CD14-positive monocyte (primary cell): ENCODE results near the gene SHTN1. TPM values are rescaled to one million over a fixed set of nuclear protein-coding genes. Genes with fewer than 3 reads are reported as not detected.

Experiments used
- DNase-seq, 3 donors: peaks; one replicate each; pipeline ENCODE4 v3.0.0-alpha.2; 2011 to 2022
- H2AFZ ChIP-seq: 2 replicates; pipeline ENCODE4 v1.6.0; 2012; ENCODE audit warnings: mild to moderate bottlenecking, low read depth, low read length, inconsistent platforms; ENCODE audit not compliant: insufficient read depth, poor library complexity, severe bottlenecking
- H3K27ac ChIP-seq, 2 donors: 1 replicate in 1 of 2; 2 replicates in 1 of 2; pipeline ENCODE4 v1.5.1; 2012 to 2013; ENCODE audit warnings: low read length in 2 of 2, control low read depth in 1 of 2, inconsistent platforms in 1 of 2, low read depth in 1 of 2, mild to moderate bottlenecking in 1 of 2
- H3K27me3 ChIP-seq, 2 donors: one replicate each; pipeline versions ENCODE4 v1.6.0 to v1.6.1; 2011 to 2013; ENCODE audit warnings: low read length in 2 of 2; ENCODE audit not compliant: control insufficient read depth in 2 of 2, insufficient read depth in 2 of 2
- H3K36me3 ChIP-seq, 2 donors: replicated peaks in 1 of 2; 1 replicate in 1 of 2; 2 replicates in 1 of 2; pipeline versions ENCODE4 v1.5.1 to v1.6.1; 2012 to 2013; ENCODE audit warnings: low read length in 2 of 2, control low read depth in 1 of 2, inconsistent platforms in 1 of 2, mild to moderate bottlenecking in 1 of 2; ENCODE audit not compliant: insufficient read depth in 2 of 2, control insufficient read depth in 1 of 2
- H3K4me1 ChIP-seq, 2 donors: 1 replicate in 1 of 2; 2 replicates in 1 of 2; pipeline versions ENCODE4 v1.5.1 to v1.6.1; 2012 to 2013; ENCODE audit warnings: low read length in 2 of 2, control low read depth in 1 of 2, inconsistent platforms in 1 of 2, mild to moderate bottlenecking in 1 of 2, moderate library complexity in 1 of 2; ENCODE audit not compliant: insufficient read depth in 2 of 2, control insufficient read depth in 1 of 2
- H3K4me2 ChIP-seq: replicated peaks from 2 replicates; pipeline ENCODE3; 2012; ENCODE audit warnings: low read length, moderate library complexity, mild to moderate bottlenecking; ENCODE audit not compliant: poor library complexity, severe bottlenecking; ENCODE audit errors: extremely low read depth
- H3K4me3 ChIP-seq, 3 experiments: fragments of 200-600 bp in 1 of 3; sonication (generic) in 1 of 3; replicated peaks in 1 of 3; 1 replicate in 2 of 3; 2 replicates in 1 of 3; pipeline ENCODE4 v1.5.1; 2011 to 2013; ENCODE audit warnings: low read length in 3 of 3, mild to moderate bottlenecking in 3 of 3, control low read depth in 2 of 3, low read depth in 2 of 3, inconsistent platforms in 1 of 3, moderate library complexity in 1 of 3
- H3K79me2 ChIP-seq: 2 replicates; pipeline ENCODE4 v1.6.0; 2012; ENCODE audit warnings: mild to moderate bottlenecking, control low read depth, inconsistent platforms, low read length, moderate library complexity; ENCODE audit not compliant: insufficient read depth
- H3K9ac ChIP-seq: 2 replicates; pipeline ENCODE4 v1.6.0; 2017; ENCODE audit warnings: low read length, mild to moderate bottlenecking; ENCODE audit not compliant: insufficient read depth, poor library complexity, severe bottlenecking
- H3K9me3 ChIP-seq, 2 donors: replicated peaks in 1 of 2; 1 replicate in 1 of 2; 2 replicates in 1 of 2; pipeline versions ENCODE4 v1.5.1 to v1.6.1; 2012 to 2013; ENCODE audit warnings: low read length in 2 of 2, control low read depth in 1 of 2; ENCODE audit not compliant: control insufficient read depth in 1 of 2, insufficient read depth in 1 of 2
- H4K20me1 ChIP-seq: 2 replicates; pipeline ENCODE4 v1.6.0; 2012; ENCODE audit warnings: mild to moderate bottlenecking, low read length, control low read depth, moderate library complexity; ENCODE audit not compliant: insufficient read depth
- H3K27ac Mint-ChIP-seq, 7 donors: one replicate each; pipeline ENCODE4 v1.8.0; 2020; ENCODE audit warnings: mild to moderate bottlenecking in 7 of 7, mixed read lengths in 7 of 7, moderate library complexity in 6 of 7, inconsistent platforms in 2 of 7
- H3K27me3 Mint-ChIP-seq, 3 donors: one replicate each; pipeline ENCODE4 v1.8.0; 2021 to 2022; ENCODE audit warnings: low read depth in 3 of 3, mild to moderate bottlenecking in 3 of 3, mixed read lengths in 3 of 3, moderate library complexity in 3 of 3, inconsistent platforms in 1 of 3
- H3K36me3 Mint-ChIP-seq, 2 donors: one replicate each; pipeline ENCODE4 v1.8.0; 2020; ENCODE audit warnings: mixed read lengths in 2 of 2, inconsistent platforms in 1 of 2, mild to moderate bottlenecking in 1 of 2
- H3K4me1 Mint-ChIP-seq: one replicate; pipeline ENCODE4 v1.8.0; 2020; ENCODE audit warnings: mild to moderate bottlenecking, mixed read lengths
- H3K4me3 Mint-ChIP-seq, 2 donors: one replicate each; pipeline ENCODE4 v1.8.0; 2020; ENCODE audit warnings: mild to moderate bottlenecking in 2 of 2, mixed read lengths in 2 of 2, moderate library complexity in 1 of 2
- H3K9me3 Mint-ChIP-seq, 7 donors: one replicate each; pipeline ENCODE4 v1.8.0; 2020 to 2022; ENCODE audit warnings: mixed read lengths in 7 of 7, mild to moderate bottlenecking in 6 of 7, moderate library complexity in 6 of 7, inconsistent platforms in 2 of 7
- WGBS: methylation state at CpG from one replicate; pipeline ENCODE4 v1.1.5; 2013; ENCODE audit warnings: missing lambda C conversion rate; ENCODE audit not compliant: insufficient coverage; 5-methylcytosine and 5-hydroxymethylcytosine counted together
- intact Hi-C, 2 donors: fragments of 100-400 bp; cut with micrococcal nuclease; formaldehyde crosslinking; loops; one replicate each; pipeline versions ENCODE4 v1.15.0 to v1.15.1; 2023
- polyA plus RNA-seq, 3 donors: library from polyadenylated mRNA; depleted of rRNA in 1 of 3; unstranded in 2 of 3; stranded (reverse) in 1 of 3; fragments of 300-500 nt in 2 of 3; fragments of >200 nt in 1 of 3; fragmentation: Illumina TruSeq in 2 of 3; gene quantifications; 1 replicate in 2 of 3; 2 replicates in 1 of 3; pipeline ENCODE4 v1.2.3, GENCODE V29; 2012 to 2021
- TF ChIP-seq, protein P1 (sequence below): fragments of 200-600 bp; IDR thresholded peaks from one replicate; pipeline ENCODE4 v1.8.0; 2022; ENCODE audit warnings: antibody characterized with exemption, mild to moderate bottlenecking

The SHTN1 gene
- polyA plus RNA-seq, 3 donors = 14.4 to 22.6 (median 14.9) TPM

GRCh38 chr10:116918583-116918982 lies 86.4 kb downstream of the SHTN1 start:
- no peak overlapping the region for H2AFZ ChIP-seq
- intact Hi-C loops = no loop called here
- WGBS = no CpG with 5 or more reads among the region's 2 CpGs

DNA sequence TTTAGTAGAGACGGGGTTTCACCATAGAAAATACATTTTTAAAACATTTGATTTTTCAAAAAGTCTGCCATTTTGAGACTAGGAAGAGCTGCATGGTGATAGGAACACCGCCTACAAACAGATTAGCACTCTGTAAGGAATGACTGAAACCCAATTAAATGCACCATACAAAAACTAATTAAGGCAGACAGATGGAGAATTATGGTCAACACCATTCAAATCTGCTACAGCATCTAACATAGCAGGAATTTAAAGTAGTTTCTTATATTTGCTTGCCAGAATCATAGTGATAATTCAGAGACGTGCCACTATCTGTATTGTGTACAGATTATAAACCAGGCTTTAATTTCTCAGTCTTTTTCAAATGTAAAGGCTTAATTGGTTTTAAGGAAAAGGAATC lies 87.5 kb downstream of the SHTN1 start:
- TF ChIP-seq, protein P1, sequence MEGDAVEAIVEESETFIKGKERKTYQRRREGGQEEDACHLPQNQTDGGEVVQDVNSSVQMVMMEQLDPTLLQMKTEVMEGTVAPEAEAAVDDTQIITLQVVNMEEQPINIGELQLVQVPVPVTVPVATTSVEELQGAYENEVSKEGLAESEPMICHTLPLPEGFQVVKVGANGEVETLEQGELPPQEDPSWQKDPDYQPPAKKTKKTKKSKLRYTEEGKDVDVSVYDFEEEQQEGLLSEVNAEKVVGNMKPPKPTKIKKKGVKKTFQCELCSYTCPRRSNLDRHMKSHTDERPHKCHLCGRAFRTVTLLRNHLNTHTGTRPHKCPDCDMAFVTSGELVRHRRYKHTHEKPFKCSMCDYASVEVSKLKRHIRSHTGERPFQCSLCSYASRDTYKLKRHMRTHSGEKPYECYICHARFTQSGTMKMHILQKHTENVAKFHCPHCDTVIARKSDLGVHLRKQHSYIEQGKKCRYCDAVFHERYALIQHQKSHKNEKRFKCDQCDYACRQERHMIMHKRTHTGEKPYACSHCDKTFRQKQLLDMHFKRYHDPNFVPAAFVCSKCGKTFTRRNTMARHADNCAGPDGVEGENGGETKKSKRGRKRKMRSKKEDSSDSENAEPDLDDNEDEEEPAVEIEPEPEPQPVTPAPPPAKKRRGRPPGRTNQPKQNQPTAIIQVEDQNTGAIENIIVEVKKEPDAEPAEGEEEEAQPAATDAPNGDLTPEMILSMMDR = no peak
- Histone ChIP-seq H3K4me2 (no peak overlapping the region), H3K4me1 (peaks cover 2 to 4% of the 10 kb centered on the region in 2 donors), H3K9me3 (no peaks in the 10 kb centered on the region), H3K9ac (no peak overlapping the region), H2AFZ (no peak overlapping the region), H3K4me3 (no peak overlapping the region), H3K79me2 (no peaks in the 10 kb centered on the region), H4K20me1 (no peaks in the 10 kb centered on the region), H3K27me3 (no peaks in the 10 kb centered on the region), H3K27ac (no peak overlapping the region), H3K36me3 (peaks cover 53 to 92% of the 10 kb centered on the region in 2 donors)
- Mint-ChIP-seq H3K4me1 (peaks cover 11% of the 10 kb centered on the region), H3K27ac (no peak overlapping the region), H3K4me3 (no peak overlapping the region), H3K36me3 (peaks cover 66 to 80% of the 10 kb centered on the region in 2 donors), H3K9me3 (peaks cover 0 to 2% (median 0%) of the 10 kb centered on the region in 7 donors), H3K27me3 (peaks cover 0 to 2% (median 0%) of the 10 kb centered on the region in 3 donors)
- no CpG with 5 or more reads among the region's 3 CpGs for WGBS
- intact Hi-C loops = no loop called here
- no peak for DNase-seq

More at GRCh38 chr10:116918583-116918982, 86.4 kb downstream of the SHTN1 start:
- Histone ChIP-seq H3K36me3 (peaks cover 51 to 92% of the 10 kb centered on the region in 2 donors), H3K9me3 (no peaks in the 10 kb centered on the region), H3K4me3 (no peak overlapping the region), H3K4me1 (peaks cover 2 to 4% of the 10 kb centered on the region in 2 donors), H3K27me3 (no peaks in the 10 kb centered on the region), H3K79me2 (no peaks in the 10 kb centered on the region), H4K20me1 (no peaks in the 10 kb centered on the region), H3K27ac (no peak overlapping the region), H3K9ac (no peak overlapping the region), H3K4me2 (no peak overlapping the region)
- Mint-ChIP-seq H3K36me3 (peaks cover 62 to 74% of the 10 kb centered on the region in 2 donors), H3K27me3 (peaks cover 0 to 2% (median 0%) of the 10 kb centered on the region in 3 donors), H3K27ac (no peak overlapping the region), H3K9me3 (peaks cover 0 to 2% (median 0%) of the 10 kb centered on the region in 7 donors), H3K4me1 (peaks cover 11% of the 10 kb centered on the region), H3K4me3 (no peak overlapping the region)
- no peak for DNase-seq
- TF ChIP-seq, protein P1 = no peak
